Activated T-cell treated with anti-CD3 and anti-CD28 coated beads for 24 hours (primary cell): ENCODE results near the gene EDRF1.

ENCODE experiments used
- DNase-seq: peaks from one replicate; pipeline ENCODE4 v3.0.0-alpha.2; 2020; ENCODE audit warnings: low read depth

The EDRF1 gene

GRCh38 chr10:125788156-125789034, 68.9 kb downstream of the EDRF1 start:
- no peak for DNase-seq

GRCh38 chr10:125792342-125793300, 73.1 kb downstream of the EDRF1 start:
- DNase-seq = no peak

GRCh38 chr10:125795128-125795527, 75.6 kb downstream of the EDRF1 start:
- no peak for DNase-seq

- no peak for DNase-seq
Observed at GRCh38 chr10:125795637-125796190, 76.2 kb downstream of the EDRF1 start.

GRCh38 chr10:125797424-125797823, 77.9 kb downstream of the EDRF1 start:
- DNase-seq = no peak

GRCh38 chr10:125797994-125798662, 78.6 kb downstream of the EDRF1 start:
- DNase-seq = no peak

- DNase-seq = no peak
Observed at GRCh38 chr10:125799451-125800182, 80.1 kb downstream of the EDRF1 start.

- no peak for DNase-seq
Observed at GRCh38 chr10:125801574-125801973, 82.1 kb downstream of the EDRF1 start.

- DNase-seq = no peak
Observed at GRCh38 chr10:125802131-125802530, 82.6 kb downstream of the EDRF1 start.

- no peak for DNase-seq
Observed at GRCh38 chr10:125802739-125803138, 83.2 kb downstream of the EDRF1 start.

GRCh38 chr10:125808047-125808446, 88.5 kb downstream of the EDRF1 start:
- DNase-seq = no peak

GRCh38 chr10:125811251-125811650, 91.7 kb downstream of the EDRF1 start:
- no peak for DNase-seq

- DNase-seq = no peak
Observed at GRCh38 chr10:125812128-125812750, 92.7 kb downstream of the EDRF1 start.
